WERI-Rb-1 (cell line): ENCODE data around the gene PTPRB.

Source experiments
- DNase-seq: peaks from one replicate; pipeline ENCODE4 v3.0.0-alpha.2; 2020
- H3K27ac ChIP-seq: fragments of 250-450 bp; sonication (Bioruptor Pico); 2 replicates; pipeline ENCODE4 v1.5.1; 2020; ENCODE audit warnings: mild to moderate bottlenecking, moderate library complexity
- H3K27me3 ChIP-seq: fragments of 250-450 bp; sonication (Bioruptor Pico); 2 replicates; pipeline ENCODE4 v1.5.1; 2021; ENCODE audit warnings: mild to moderate bottlenecking, low read depth, moderate library complexity; ENCODE audit not compliant: insufficient read depth, severe bottlenecking
- H3K36me3 ChIP-seq: fragments of 250-450 bp; sonication (Bioruptor Pico); 2 replicates; pipeline ENCODE4 v1.5.1; 2020; ENCODE audit warnings: mild to moderate bottlenecking, moderate library complexity
- H3K4me3 ChIP-seq: 2 replicates; pipeline ENCODE4 v1.5.1; 2011; ENCODE audit warnings: low read depth, mild to moderate bottlenecking, control low read depth, low read length
- H3K9me3 ChIP-seq: fragments of 250-450 bp; sonication (Bioruptor Pico); 2 replicates; pipeline ENCODE4 v1.5.1; 2021; ENCODE audit warnings: mild to moderate bottlenecking, moderate library complexity; ENCODE audit not compliant: severe bottlenecking
- TF ChIP-seq, protein P1 (sequence below): IDR thresholded peaks from 2 replicates; pipeline ENCODE4 v1.5.1; 2011; ENCODE audit warnings: low read depth, mild to moderate bottlenecking, control low read depth, inconsistent platforms, low read length

Gene PTPRB

DNA sequence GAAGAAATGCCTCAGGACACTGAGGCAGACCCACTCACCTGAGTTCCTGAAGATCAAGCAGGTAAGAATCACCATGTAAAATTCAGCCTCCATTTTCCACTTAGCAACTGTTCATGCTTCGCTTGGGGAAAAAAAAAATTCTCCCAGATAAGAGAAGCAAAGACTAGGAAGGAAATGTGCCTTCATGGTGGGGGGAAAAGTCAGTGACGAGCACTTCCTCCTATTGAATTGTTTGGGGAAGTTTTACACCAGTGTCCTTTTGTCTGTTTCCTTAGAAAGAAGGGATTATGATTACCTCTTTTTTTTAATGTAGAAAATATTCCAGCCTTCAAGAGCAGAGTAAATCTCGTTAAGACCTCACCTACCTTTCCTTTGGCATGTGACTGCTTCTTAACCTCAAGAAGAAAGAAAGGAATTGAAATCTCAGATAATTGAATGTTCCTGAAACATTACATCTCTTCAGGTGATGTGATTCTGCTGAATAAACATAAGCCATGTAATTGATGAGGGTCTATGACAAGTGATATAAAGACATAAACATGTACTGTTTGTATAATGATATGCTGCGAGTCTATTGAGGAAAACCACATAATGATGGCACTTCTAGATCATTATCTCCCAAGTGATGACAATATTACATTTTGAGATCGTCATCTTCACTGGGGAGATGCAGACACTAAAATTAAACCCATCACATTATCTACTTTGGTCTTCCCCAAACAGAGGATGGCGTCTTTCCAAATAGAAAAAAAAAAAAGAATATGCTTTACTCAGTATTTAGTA, at the start of gene PTPRB:
TSS of gene PTPRB (minus strand) at position 127 of the 783 bp plus-strand sequence. CDS start at position 93, 34 bp downstream.
- TF ChIP-seq, protein P1, sequence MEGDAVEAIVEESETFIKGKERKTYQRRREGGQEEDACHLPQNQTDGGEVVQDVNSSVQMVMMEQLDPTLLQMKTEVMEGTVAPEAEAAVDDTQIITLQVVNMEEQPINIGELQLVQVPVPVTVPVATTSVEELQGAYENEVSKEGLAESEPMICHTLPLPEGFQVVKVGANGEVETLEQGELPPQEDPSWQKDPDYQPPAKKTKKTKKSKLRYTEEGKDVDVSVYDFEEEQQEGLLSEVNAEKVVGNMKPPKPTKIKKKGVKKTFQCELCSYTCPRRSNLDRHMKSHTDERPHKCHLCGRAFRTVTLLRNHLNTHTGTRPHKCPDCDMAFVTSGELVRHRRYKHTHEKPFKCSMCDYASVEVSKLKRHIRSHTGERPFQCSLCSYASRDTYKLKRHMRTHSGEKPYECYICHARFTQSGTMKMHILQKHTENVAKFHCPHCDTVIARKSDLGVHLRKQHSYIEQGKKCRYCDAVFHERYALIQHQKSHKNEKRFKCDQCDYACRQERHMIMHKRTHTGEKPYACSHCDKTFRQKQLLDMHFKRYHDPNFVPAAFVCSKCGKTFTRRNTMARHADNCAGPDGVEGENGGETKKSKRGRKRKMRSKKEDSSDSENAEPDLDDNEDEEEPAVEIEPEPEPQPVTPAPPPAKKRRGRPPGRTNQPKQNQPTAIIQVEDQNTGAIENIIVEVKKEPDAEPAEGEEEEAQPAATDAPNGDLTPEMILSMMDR = no peak
- Histone ChIP-seq H3K4me3 (no peak within 1 kb of the TSS), H3K9me3 (no peaks in the 10 kb centered on the region), H3K27me3 (no peaks in the 10 kb centered on the region), H3K27ac (no peak within 1 kb of the TSS), H3K36me3 (no peaks in the 10 kb centered on the region)
- DNase-seq = no peak

DNA sequence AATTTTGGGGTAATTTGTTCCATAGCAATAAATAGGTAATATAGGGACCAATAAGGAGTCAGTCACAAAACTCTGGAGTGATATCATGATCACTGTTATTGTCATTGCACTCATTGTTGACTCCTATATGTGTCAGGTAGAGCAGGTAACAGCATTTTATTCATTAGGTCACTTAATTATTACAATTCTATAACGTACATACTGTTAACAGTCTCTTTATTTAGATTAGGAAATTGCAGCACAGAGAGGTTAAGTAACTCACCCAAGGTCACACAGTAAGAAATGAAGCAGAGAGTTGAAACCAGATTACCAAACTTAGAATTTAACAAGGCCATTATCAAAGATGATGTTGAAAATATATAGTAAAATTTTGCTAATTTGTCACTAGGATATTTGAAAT, 49.7 kb upstream of the PTPRB start:
- Histone ChIP-seq H3K27me3 (no peaks in the 10 kb centered on the region), H3K36me3 (no peaks in the 10 kb centered on the region), H3K27ac (no peak overlapping the region), H3K9me3 (no peaks in the 10 kb centered on the region), H3K4me3 (no peak overlapping the region)
- no peak for DNase-seq
- TF ChIP-seq, protein P1 = no peak

DNA sequence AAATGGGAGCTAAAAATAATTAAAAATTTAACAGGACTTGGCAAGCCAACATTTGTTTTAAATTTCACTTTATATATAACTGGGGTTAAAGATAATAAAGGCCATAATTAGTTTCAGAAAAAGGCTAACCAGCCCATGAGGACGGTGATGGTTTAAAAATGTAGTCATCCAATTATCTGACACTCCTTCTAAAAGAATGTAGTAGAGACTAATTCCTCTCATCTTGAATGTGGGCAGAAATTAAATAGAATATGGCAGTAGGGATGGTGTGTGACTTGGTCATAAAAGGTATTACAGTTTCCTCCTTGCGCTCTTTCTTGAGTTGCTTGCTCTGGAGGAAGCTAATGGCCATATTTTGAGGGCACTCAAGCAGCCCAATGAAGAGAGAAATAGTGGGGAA, 49.1 kb upstream of the PTPRB start:
- no peak overlapping the region for H3K27ac ChIP-seq
- TF ChIP-seq, protein P1 = no peak
- no peaks in the 10 kb centered on the region for H3K9me3 ChIP-seq
- H3K27me3 ChIP-seq = no peaks in the 10 kb centered on the region
- H3K4me3 ChIP-seq = no peak overlapping the region
- no peaks in the 10 kb centered on the region for H3K36me3 ChIP-seq
- DNase-seq = no peak

DNA sequence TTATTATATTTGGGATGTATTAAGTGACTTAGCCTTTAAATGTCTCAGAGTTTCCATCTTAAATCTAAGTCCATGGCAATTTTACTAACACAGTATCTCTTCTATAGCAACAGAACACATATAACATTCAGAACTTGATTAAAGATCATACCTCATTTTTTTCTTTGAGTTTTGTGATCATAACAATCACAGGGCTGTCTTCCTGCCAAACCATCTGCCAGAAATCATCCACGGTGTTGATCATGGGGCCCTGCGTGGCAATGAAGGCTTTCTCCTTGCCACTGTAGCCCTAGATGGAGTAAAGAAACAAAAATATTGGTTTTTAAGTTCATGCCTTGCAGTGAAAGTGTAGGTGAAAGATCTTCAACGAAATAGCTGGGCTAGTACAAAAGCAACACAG, 46.7 kb upstream of the PTPRB start:
- TF ChIP-seq, protein P1 = no peak
- H3K27me3 ChIP-seq = no peaks in the 10 kb centered on the region
- no peak overlapping the region for H3K4me3 ChIP-seq
- no peak overlapping the region for H3K27ac ChIP-seq
- DNase-seq = no peak
- H3K36me3 ChIP-seq = no peaks in the 10 kb centered on the region
- no peaks in the 10 kb centered on the region for H3K9me3 ChIP-seq

DNA sequence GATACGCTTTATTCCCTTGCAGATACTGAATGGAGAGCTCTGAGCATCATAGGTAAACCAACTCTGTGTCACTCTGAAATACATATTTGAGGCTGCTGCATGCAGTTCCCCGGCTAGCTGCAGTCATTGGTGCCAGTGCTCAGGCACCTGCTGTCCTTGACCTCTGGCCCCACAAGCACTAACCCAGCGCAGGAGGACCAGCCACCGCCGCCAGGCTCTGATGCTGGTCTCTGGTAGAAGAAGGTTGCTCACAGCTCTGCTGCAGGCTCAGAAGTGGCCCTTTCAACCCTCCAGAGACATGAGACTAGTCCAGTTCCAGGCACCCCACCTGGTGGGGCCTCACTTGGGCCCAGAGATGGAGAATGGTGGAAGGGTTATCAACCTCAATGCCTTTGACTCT, 34.5 kb upstream of the PTPRB start:
- H3K27ac ChIP-seq = no peak overlapping the region
- TF ChIP-seq, protein P1 = no peak
- H3K4me3 ChIP-seq = no peak overlapping the region
- DNase-seq = no peak
- H3K36me3 ChIP-seq = no peaks in the 10 kb centered on the region
- no peaks in the 10 kb centered on the region for H3K27me3 ChIP-seq
- H3K9me3 ChIP-seq = no peaks in the 10 kb centered on the region

DNA sequence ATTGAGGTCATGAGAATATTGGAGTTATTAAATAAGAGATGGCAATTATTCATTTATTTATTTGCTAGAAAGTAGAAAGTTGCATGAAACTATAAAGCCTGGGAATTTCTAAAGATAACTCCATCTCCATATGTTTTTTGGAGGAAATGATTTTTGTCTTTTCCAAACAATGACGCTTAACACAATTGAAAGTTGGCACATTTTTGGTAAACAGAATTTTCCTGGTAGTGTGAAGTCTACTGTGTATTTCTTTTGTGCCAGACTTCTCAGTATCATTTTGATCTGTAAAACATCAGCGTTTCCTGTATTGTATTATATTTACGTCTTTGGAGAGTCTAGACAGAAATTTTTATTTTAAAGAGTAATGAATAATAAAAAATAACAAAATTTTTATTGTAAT, 33.7 kb upstream of the PTPRB start:
- Histone ChIP-seq H3K27me3 (no peaks in the 10 kb centered on the region), H3K9me3 (no peaks in the 10 kb centered on the region), H3K36me3 (no peaks in the 10 kb centered on the region), H3K27ac (no peak overlapping the region), H3K4me3 (no peak overlapping the region)
- DNase-seq = no peak
- TF ChIP-seq, protein P1 = no peak
